GM23338 (cell line): Measurements from ENCODE around the gene ASZ1. TPM values are rescaled to one million over a fixed set of nuclear protein-coding genes. Genes with fewer than 3 reads are reported as not detected.
A peak's percentile ranks its signal among the peaks of the same experiment; 100 is the strongest.

ENCODE experiments used
- ATAC-seq: fragments of 200-7000 bp; cut with Tn5 transposase; 3 replicates; pipeline ENCODE4 v1.9.1; 2020
- DNase-seq: peaks from one replicate; pipeline ENCODE4 v3.0.0-alpha.2; 2015; ENCODE audit warnings: low spot score
- H2AFZ ChIP-seq: fragments of 200-600 bp; sonication (generic); 2 replicates; pipeline ENCODE4 v1.8.0; 2016; ENCODE audit warnings: antibody characterized with exemption, mild to moderate bottlenecking, moderate library complexity
- H3F3A ChIP-seq: fragments of 200-600 bp; sonication (generic); replicated peaks from 2 replicates; pipeline ENCODE4 v1.8.0; 2017; ENCODE audit warnings: antibody characterized with exemption, mixed run types, low read depth
- H3K27ac ChIP-seq: fragments of 200-600 bp; sonication (generic); 2 replicates; pipeline ENCODE4 v1.6.1; 2016; ENCODE audit warnings: low read depth
- H3K27me3 ChIP-seq: fragments of 200-600 bp; sonication (generic); 2 replicates; pipeline ENCODE4 v1.8.0; 2016; ENCODE audit warnings: mild to moderate bottlenecking, mixed run types, moderate library complexity; ENCODE audit not compliant: insufficient read depth
- H3K36me3 ChIP-seq: fragments of 200-600 bp; sonication (generic); 2 replicates; pipeline ENCODE4 v1.8.0; 2016; ENCODE audit warnings: mild to moderate bottlenecking; ENCODE audit not compliant: insufficient read depth
- H3K4me1 ChIP-seq: fragments of 200-600 bp; sonication (generic); 2 replicates; pipeline ENCODE4 v1.8.0; 2016; ENCODE audit warnings: mild to moderate bottlenecking, moderate library complexity; ENCODE audit not compliant: insufficient read depth
- H3K4me2 ChIP-seq: fragments of 200-600 bp; sonication (generic); 2 replicates; pipeline ENCODE4 v1.7.1; 2017; ENCODE audit warnings: mixed run types
- H3K4me3 ChIP-seq: fragments of 200-600 bp; sonication (generic); 2 replicates; pipeline ENCODE4 v1.6.1; 2016; ENCODE audit warnings: mixed run types
- H3K79me2 ChIP-seq: fragments of 200-600 bp; sonication (generic); replicated peaks from 2 replicates; pipeline ENCODE4 v1.8.0; 2017; ENCODE audit warnings: mild to moderate bottlenecking; ENCODE audit not compliant: insufficient read depth
- H3K9me2 ChIP-seq: fragments of 200-600 bp; sonication (generic); 2 replicates; pipeline ENCODE4 v1.8.0; 2017; ENCODE audit not compliant: insufficient read depth
- H4K20me1 ChIP-seq: fragments of 200-600 bp; sonication (generic); replicated peaks from 2 replicates; pipeline ENCODE4 v1.8.0; 2017; ENCODE audit warnings: mild to moderate bottlenecking; ENCODE audit not compliant: insufficient read depth
- H3K27ac Mint-ChIP-seq: 2 replicates; pipeline ENCODE4 v1.8.0; 2020; ENCODE audit warnings: inconsistent platforms, mild to moderate bottlenecking, moderate library complexity, mixed read lengths
- H3K27me3 Mint-ChIP-seq: 3 replicates; pipeline ENCODE4 v1.8.0; 2022; ENCODE audit warnings: low read depth, mild to moderate bottlenecking, moderate library complexity, mixed read lengths, inconsistent platforms; ENCODE audit not compliant: insufficient read depth, poor library complexity
- H3K36me3 Mint-ChIP-seq: 3 replicates; pipeline ENCODE4 v1.8.0; 2021; ENCODE audit warnings: low read depth, mild to moderate bottlenecking, inconsistent platforms, moderate library complexity, mixed read lengths
- H3K4me1 Mint-ChIP-seq: 3 replicates; pipeline ENCODE4 v1.8.0; 2020; ENCODE audit warnings: mild to moderate bottlenecking, inconsistent platforms, mixed read lengths
- H3K4me3 Mint-ChIP-seq: 3 replicates; pipeline ENCODE4 v1.8.0; 2021; ENCODE audit warnings: moderate library complexity, mild to moderate bottlenecking, inconsistent platforms, mixed read lengths
- H3K9me3 Mint-ChIP-seq: 3 replicates; pipeline ENCODE4 v1.8.0; 2020; ENCODE audit warnings: moderate library complexity, mild to moderate bottlenecking, inconsistent platforms, mixed read lengths
- CREB1 ChIP-seq: fragments of 250-450 bp; sonication (Bioruptor Pico); IDR thresholded peaks from 2 replicates; pipeline ENCODE4 v1.5.0; 2020; ENCODE audit warnings: low read depth, mild to moderate bottlenecking, moderate library complexity
- EZH2 ChIP-seq: fragments of 200-600 bp; sonication (generic); IDR thresholded peaks from one replicate; pipeline ENCODE4 v1.8.0; 2017; ENCODE audit warnings: antibody characterized with exemption, mild to moderate bottlenecking, low read depth; ENCODE audit not compliant: unreplicated experiment
- EZH2phosphoT487 ChIP-seq: fragments of 200-600 bp; sonication (generic); IDR thresholded peaks from one replicate; pipeline ENCODE4 v1.8.1; 2018; ENCODE audit warnings: antibody characterized with exemption; ENCODE audit not compliant: unreplicated experiment
- JUNB ChIP-seq: IDR thresholded peaks from one replicate; pipeline ENCODE4 v1.6.1; 2016; ENCODE audit warnings: antibody characterized with exemption; ENCODE audit not compliant: unreplicated experiment
- NANOG ChIP-seq: IDR thresholded peaks from 2 replicates; pipeline ENCODE4 v1.6.1; 2016; ENCODE audit warnings: antibody characterized with exemption, borderline replicate concordance
- POLR2AphosphoS5 ChIP-seq: IDR thresholded peaks from 2 replicates; pipeline ENCODE4 v1.6.1; 2016; ENCODE audit warnings: antibody characterized with exemption, low read depth
- REST ChIP-seq: IDR thresholded peaks from one replicate; pipeline ENCODE4 v1.6.1; 2018; ENCODE audit warnings: antibody characterized with exemption; ENCODE audit not compliant: unreplicated experiment
- STAT1 ChIP-seq: IDR thresholded peaks from one replicate; pipeline ENCODE4 v1.6.1; 2016; ENCODE audit warnings: antibody characterized with exemption; ENCODE audit not compliant: unreplicated experiment
- ZNF331 ChIP-seq: fragments of 250-450 bp; sonication (Bioruptor Pico); IDR thresholded peaks from 2 replicates; pipeline ENCODE4 v1.5.0; 2020; ENCODE audit warnings: low read depth, mild to moderate bottlenecking, moderate library complexity
- ZNF462 ChIP-seq: fragments of 250-450 bp; sonication (Bioruptor Pico); IDR thresholded peaks from 2 replicates; pipeline ENCODE4 v1.5.0; 2020; ENCODE audit warnings: mild to moderate bottlenecking, moderate library complexity
- polyA plus RNA-seq: library from polyadenylated mRNA; unstranded; fragments of >200 nt; fragmentation: Nextera tagmentation; extraction: Ambion mirVana; gene quantifications from 2 replicates; pipeline ENCODE4 v1.2.1, GENCODE V29; 2016
- total RNA-seq: library from RNA; depleted of rRNA; stranded (reverse); fragments of >200 nt; shearing (Covaris generic); gene quantifications from 2 replicates; pipeline ENCODE4 v1.2.3, GENCODE V29; 2014
- TF ChIP-seq, protein P1 (sequence below), 2 experiments: fragments of 200-600 bp in 1 of 2; sonication (generic) in 1 of 2; conservative IDR thresholded peaks; 2 replicates each; pipeline versions ENCODE4 v1.5.1 to v1.6.1; 2016 to 2017; ENCODE audit warnings: antibody characterized with exemption in 2 of 2, low read depth in 2 of 2, mild to moderate bottlenecking in 2 of 2, moderate library complexity in 1 of 2
- TF ChIP-seq, protein P2 (sequence below): IDR thresholded peaks from 2 replicates; pipeline ENCODE4 v1.6.1; 2016; ENCODE audit warnings: antibody characterized with exemption

Gene ASZ1
- total and polyA plus RNA-seq, 2 experiments from 2014 or later, result not detected

DNA sequence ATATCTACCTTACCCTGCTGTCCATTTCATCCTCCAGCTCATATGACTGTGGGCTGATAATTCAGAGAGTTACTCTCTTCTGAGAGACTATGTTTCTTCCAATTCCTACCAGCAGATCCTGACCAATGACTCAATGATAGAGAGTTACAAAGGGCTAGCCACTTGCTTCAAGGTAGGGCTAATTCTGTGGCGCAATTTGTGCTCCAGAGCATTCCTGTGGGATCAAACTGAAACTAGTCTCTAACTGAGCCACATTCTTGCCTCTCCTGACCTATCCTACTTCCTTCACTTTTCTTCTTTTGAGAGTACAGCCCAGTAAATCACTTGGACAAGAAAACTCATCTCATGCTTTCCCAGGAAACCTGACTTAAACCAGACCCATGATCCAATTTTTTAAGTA, 17.9 kb upstream of the ASZ1 start:
- H3K4me3 Mint-ChIP-seq, result no peak overlapping the region
- no peak overlapping the region for H3K4me2 ChIP-seq

More for the DNA sequence above, 17.9 kb upstream of the ASZ1 start:
- Mint-ChIP-seq H3K36me3 (peaks cover 4% of the 10 kb centered on the region; the same call in 1 of the 3 replicates), H3K27me3 (no peaks in the 10 kb centered on the region), H3K9me3 (peaks cover 4% of the 10 kb centered on the region; the same call in 2 of the 3 replicates), H3K4me1 (no peaks in the 10 kb centered on the region), H3K27ac (no peak overlapping the region)
- no peaks in the 10 kb centered on the region for H3K79me2 ChIP-seq
- H2AFZ ChIP-seq, result peak overlapping the region; percentile 7; the same call in 1 of the 2 replicates
- H3K4me1 ChIP-seq, result no peaks in the 10 kb centered on the region
- DNase-seq (no peak), ATAC-seq (no peak)
- H4K20me1 ChIP-seq, result no peaks in the 10 kb centered on the region
- TF ChIP-seq NANOG (no peak), ZNF462 (CRISPR knock-in tag) (no peak), REST (no peak), POLR2AphosphoS5 (no peak), ZNF331 (CRISPR knock-in tag) (no peak), EZH2 (no peak), EZH2phosphoT487 (no peak), JUNB (no peak), STAT1 (no peak), CREB1 (CRISPR knock-in tag) (no peak)
- TF ChIP-seq, protein P1, sequence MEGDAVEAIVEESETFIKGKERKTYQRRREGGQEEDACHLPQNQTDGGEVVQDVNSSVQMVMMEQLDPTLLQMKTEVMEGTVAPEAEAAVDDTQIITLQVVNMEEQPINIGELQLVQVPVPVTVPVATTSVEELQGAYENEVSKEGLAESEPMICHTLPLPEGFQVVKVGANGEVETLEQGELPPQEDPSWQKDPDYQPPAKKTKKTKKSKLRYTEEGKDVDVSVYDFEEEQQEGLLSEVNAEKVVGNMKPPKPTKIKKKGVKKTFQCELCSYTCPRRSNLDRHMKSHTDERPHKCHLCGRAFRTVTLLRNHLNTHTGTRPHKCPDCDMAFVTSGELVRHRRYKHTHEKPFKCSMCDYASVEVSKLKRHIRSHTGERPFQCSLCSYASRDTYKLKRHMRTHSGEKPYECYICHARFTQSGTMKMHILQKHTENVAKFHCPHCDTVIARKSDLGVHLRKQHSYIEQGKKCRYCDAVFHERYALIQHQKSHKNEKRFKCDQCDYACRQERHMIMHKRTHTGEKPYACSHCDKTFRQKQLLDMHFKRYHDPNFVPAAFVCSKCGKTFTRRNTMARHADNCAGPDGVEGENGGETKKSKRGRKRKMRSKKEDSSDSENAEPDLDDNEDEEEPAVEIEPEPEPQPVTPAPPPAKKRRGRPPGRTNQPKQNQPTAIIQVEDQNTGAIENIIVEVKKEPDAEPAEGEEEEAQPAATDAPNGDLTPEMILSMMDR (conservative IDR thresholded peaks at IDR 0.05; ENCODE audit: low read depth in 2 of 2), result no peak
- TF ChIP-seq, protein P2, sequence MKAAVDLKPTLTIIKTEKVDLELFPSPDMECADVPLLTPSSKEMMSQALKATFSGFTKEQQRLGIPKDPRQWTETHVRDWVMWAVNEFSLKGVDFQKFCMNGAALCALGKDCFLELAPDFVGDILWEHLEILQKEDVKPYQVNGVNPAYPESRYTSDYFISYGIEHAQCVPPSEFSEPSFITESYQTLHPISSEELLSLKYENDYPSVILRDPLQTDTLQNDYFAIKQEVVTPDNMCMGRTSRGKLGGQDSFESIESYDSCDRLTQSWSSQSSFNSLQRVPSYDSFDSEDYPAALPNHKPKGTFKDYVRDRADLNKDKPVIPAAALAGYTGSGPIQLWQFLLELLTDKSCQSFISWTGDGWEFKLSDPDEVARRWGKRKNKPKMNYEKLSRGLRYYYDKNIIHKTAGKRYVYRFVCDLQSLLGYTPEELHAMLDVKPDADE, result no peak
- no peaks in the 10 kb centered on the region for H3K36me3 ChIP-seq
- no peaks in the 10 kb centered on the region for H3K27me3 ChIP-seq
- H3K9me2 ChIP-seq, result no peaks in the 10 kb centered on the region
- H3K27ac ChIP-seq, result no peak overlapping the region
- H3F3A ChIP-seq, result no peaks in the 10 kb centered on the region
- no peak overlapping the region for H3K4me3 ChIP-seq
